22Rv1 (cell line): ENCODE measurements around the gene LAMB4.

Source experiments
- CTCF ChIP-seq: fragments of 450-650 bp; IDR thresholded peaks from 2 replicates; pipeline ENCODE4 v1.5.1; 2017; ENCODE audit warnings: mild to moderate bottlenecking
- ZFX ChIP-seq: fragments of 450-650 bp; IDR thresholded peaks from 2 replicates; pipeline ENCODE4 v1.6.1; 2017; ENCODE audit warnings: antibody characterized with exemption, borderline replicate concordance

GRCh38 chr7:108170251-108170650 lies 40.1 kb upstream of the LAMB4 start:
- TF ChIP-seq CTCF (no peak), ZFX (no peak)
